GM12873 (cell line): ENCODE measurements around the gene PKIG.

ENCODE experiments used
- CTCF ChIP-seq: IDR thresholded peaks from 2 replicates; pipeline ENCODE4 v1.5.1; 2012; ENCODE audit warnings: low read depth, mild to moderate bottlenecking, moderate library complexity, low read length, control low read depth; ENCODE audit not compliant: insufficient read depth; ENCODE audit errors: missing control alignments

Gene PKIG

GRCh38 chr20:44582311-44583025 lies at the start of gene PKIG:
PKIG (plus strand) TSS chr20:44582579; CDS start chr20:44614557, 31,978 bp downstream.
- TF ChIP-seq CTCF = no peak

- no peak for TF ChIP-seq CTCF
Measured at GRCh38 chr20:44532981-44533331, 49.4 kb upstream of the PKIG start.

- no peak for TF ChIP-seq CTCF
Measured at GRCh38 chr20:44533928-44534327, 48.5 kb upstream of the PKIG start.

GRCh38 chr20:44536175-44536574 lies 46.2 kb upstream of the PKIG start:
- TF ChIP-seq CTCF = no peak

- no peak for TF ChIP-seq CTCF
Measured at GRCh38 chr20:44537993-44538392, 44.4 kb upstream of the PKIG start.

GRCh38 chr20:44540834-44541233 lies 41.5 kb upstream of the PKIG start:
- TF ChIP-seq CTCF = no peak

GRCh38 chr20:44541992-44542391 lies 40.4 kb upstream of the PKIG start:
- no peak for TF ChIP-seq CTCF
